Measurements from ENCODE around the gene STAG1.
A peak's percentile ranks its signal among the peaks of the same experiment; 100 is the strongest.

STAG1 gene

DNA sequence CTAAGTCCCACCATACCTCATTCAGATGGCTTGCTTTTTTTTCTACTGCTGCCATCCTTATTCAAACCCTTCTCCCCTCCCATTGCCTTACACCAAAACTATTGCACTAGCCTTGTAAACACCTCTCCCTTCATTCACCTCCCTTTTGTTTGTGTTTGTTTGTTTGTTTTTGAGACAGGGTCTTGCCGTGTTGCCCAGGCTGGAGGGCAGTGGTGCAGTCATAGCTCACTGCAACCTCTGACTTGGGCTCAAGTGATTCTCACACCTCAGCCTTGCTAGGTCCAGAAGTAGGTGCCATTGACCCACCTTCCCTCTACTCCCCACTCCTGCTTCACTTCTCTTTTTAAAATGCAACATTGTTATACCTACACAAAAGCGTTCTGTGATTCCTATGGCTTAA, 3.0 kb upstream of the STAG1 start:
- Histone ChIP-seq H3K27me3 (ENCODE audit: low read depth, low read length) (no peaks in the 10 kb centered on the region), H4K20me1 (ENCODE audit: insufficient read depth, low read length) (no peaks in the 10 kb centered on the region), H3K27ac (ENCODE audit: low read length) (no peak overlapping the region), H3K9ac (ENCODE audit: low read length) (no peak overlapping the region), H3K4me2 (ENCODE audit: low read length) (no peak overlapping the region), H3K4me1 (ENCODE audit: low read length) (peaks cover 16% of the 10 kb centered on the region), H3K36me3 (replicated peaks; ENCODE audit: low read depth, low read length) (no peaks in the 10 kb centered on the region), H3K79me2 (ENCODE audit: low read length) (peaks cover 18% of the 10 kb centered on the region), H3K4me3 (ENCODE audit: low read length) (no peak overlapping the region), H3K9me3 (ENCODE audit: insufficient read depth, low read length) (no peaks in the 10 kb centered on the region), H2AFZ (ENCODE audit: low read depth, low read length) (no peak overlapping the region)
- TF ChIP-seq EZH2phosphoT487 (IDR thresholded peaks at IDR 0.05; ENCODE audit: low read depth), result no peak

DNA sequence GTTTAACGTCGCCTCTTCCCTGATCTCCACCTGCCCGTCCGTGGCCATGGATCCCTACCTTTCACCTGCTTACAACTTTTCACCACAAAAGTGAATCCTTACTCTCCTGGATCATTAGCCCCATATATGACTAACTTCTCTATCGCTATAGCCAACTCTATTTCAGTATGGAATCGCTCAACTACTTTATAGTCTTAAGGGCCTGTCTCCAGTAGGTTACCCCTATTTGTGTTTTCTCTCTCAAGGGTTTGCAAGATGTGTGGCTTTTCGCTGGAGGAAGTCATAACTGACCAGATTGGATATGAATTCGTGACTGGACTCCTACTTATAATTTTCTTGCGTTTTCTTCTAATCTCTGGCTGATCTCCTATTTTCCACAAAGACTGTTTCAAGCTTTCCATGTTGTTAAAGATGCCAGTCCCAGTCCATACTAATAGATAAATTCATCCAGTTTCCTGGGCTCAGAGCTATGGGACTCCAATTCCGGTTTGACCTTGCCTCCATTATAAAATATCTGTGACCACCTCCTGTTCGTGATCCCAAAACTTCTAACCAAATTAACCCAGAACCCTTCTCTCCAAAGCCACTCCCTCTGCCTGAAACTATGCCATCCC, 1.3 kb upstream of the STAG1 start:
- Histone ChIP-seq H4K20me1 (ENCODE audit: insufficient read depth, low read length) (no peaks in the 10 kb centered on the region), H3K9ac (ENCODE audit: low read length) (peak overlapping the region; percentile 97), H3K36me3 (replicated peaks; ENCODE audit: low read depth, low read length) (no peaks in the 10 kb centered on the region), H3K9me3 (ENCODE audit: insufficient read depth, low read length) (no peaks in the 10 kb centered on the region), H3K4me3 (ENCODE audit: low read length) (peak overlapping the region; percentile 89), H3K4me1 (ENCODE audit: low read length) (peaks cover 31% of the 10 kb centered on the region), H3K79me2 (ENCODE audit: low read length) (peaks cover 36% of the 10 kb centered on the region), H3K27ac (ENCODE audit: low read length) (peak overlapping the region; percentile 97), H3K27me3 (ENCODE audit: low read depth, low read length) (no peaks in the 10 kb centered on the region), H3K4me2 (ENCODE audit: low read length) (peak overlapping the region; percentile 91), H2AFZ (ENCODE audit: low read depth, low read length) (peak overlapping the region; percentile 42; the same call in 1 of the 2 replicates)
- TF ChIP-seq, protein P1, sequence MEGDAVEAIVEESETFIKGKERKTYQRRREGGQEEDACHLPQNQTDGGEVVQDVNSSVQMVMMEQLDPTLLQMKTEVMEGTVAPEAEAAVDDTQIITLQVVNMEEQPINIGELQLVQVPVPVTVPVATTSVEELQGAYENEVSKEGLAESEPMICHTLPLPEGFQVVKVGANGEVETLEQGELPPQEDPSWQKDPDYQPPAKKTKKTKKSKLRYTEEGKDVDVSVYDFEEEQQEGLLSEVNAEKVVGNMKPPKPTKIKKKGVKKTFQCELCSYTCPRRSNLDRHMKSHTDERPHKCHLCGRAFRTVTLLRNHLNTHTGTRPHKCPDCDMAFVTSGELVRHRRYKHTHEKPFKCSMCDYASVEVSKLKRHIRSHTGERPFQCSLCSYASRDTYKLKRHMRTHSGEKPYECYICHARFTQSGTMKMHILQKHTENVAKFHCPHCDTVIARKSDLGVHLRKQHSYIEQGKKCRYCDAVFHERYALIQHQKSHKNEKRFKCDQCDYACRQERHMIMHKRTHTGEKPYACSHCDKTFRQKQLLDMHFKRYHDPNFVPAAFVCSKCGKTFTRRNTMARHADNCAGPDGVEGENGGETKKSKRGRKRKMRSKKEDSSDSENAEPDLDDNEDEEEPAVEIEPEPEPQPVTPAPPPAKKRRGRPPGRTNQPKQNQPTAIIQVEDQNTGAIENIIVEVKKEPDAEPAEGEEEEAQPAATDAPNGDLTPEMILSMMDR (IDR thresholded peaks at IDR 0.05; ENCODE audit: low read depth, low read length), result no peak
- no peak for TF ChIP-seq EZH2phosphoT487 (IDR thresholded peaks at IDR 0.05; ENCODE audit: low read depth)

DNA sequence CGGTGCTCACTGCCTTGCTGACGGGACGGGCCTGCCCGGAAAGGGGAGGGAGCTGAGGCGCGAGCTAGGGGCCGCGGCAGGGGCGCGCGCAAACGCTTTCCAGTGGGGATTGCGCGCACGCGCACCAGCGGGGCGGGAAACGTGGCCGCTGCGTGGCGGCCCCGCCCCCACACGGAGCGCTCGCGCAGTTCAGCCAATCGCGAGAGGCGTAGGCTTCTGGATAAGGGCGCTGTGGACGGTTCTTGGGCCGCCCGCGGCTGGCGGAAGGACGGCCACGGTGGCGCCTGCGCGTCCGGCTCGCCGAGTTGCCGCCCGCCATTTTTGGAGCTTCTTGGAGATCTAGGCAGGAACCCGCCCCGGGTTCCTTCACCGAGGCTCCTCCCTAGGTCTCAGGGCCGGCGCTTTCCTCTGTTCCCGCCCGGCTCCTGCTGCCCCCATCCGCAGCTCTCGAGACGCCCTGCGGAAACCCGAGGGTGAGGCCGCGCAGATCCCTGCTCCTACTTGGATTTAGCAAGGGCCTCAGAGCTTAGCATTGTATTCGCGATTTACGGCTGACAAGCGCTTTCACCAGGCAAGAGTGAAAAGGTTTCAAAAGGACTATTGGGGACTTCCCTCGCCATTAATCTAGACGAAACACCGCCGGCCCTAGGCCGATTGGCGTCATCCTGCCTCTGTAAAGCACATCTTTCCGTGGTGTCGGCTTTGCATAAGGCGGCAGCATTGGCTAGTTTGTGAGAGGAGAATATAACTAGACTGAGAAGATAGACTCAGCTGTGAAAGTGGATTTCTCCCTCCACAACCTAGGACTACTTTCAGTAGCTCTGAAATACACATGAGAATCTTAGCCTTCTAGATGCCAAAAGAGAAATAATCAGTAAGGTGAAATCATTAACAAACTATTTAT, 496 bp upstream of the STAG1 start:
- Histone ChIP-seq H4K20me1 (ENCODE audit: insufficient read depth, low read length) (no peaks in the 10 kb centered on the region), H3K9me3 (ENCODE audit: insufficient read depth, low read length) (no peaks in the 10 kb centered on the region), H3K27me3 (ENCODE audit: low read depth, low read length) (no peaks in the 10 kb centered on the region), H3K27ac (ENCODE audit: low read length) (peak overlapping the region; percentile 97), H3K36me3 (replicated peaks; ENCODE audit: low read depth, low read length) (no peaks in the 10 kb centered on the region), H3K9ac (ENCODE audit: low read length) (peak overlapping the region; percentile 97), H3K4me2 (ENCODE audit: low read length) (peak overlapping the region; percentile 91), H3K4me1 (ENCODE audit: low read length) (peaks cover 31% of the 10 kb centered on the region), H3K79me2 (ENCODE audit: low read length) (peaks cover 44% of the 10 kb centered on the region), H2AFZ (ENCODE audit: low read depth, low read length) (peak overlapping the region; percentile 72; the same call in 1 of the 2 replicates), H3K4me3 (ENCODE audit: low read length) (peak overlapping the region; percentile 92)
- TF ChIP-seq EZH2phosphoT487 (IDR thresholded peaks at IDR 0.05; ENCODE audit: low read depth), result no peak
- TF ChIP-seq, protein P1 (IDR thresholded peaks at IDR 0.05; ENCODE audit: low read depth, low read length), result peak; percentile 29

DNA sequence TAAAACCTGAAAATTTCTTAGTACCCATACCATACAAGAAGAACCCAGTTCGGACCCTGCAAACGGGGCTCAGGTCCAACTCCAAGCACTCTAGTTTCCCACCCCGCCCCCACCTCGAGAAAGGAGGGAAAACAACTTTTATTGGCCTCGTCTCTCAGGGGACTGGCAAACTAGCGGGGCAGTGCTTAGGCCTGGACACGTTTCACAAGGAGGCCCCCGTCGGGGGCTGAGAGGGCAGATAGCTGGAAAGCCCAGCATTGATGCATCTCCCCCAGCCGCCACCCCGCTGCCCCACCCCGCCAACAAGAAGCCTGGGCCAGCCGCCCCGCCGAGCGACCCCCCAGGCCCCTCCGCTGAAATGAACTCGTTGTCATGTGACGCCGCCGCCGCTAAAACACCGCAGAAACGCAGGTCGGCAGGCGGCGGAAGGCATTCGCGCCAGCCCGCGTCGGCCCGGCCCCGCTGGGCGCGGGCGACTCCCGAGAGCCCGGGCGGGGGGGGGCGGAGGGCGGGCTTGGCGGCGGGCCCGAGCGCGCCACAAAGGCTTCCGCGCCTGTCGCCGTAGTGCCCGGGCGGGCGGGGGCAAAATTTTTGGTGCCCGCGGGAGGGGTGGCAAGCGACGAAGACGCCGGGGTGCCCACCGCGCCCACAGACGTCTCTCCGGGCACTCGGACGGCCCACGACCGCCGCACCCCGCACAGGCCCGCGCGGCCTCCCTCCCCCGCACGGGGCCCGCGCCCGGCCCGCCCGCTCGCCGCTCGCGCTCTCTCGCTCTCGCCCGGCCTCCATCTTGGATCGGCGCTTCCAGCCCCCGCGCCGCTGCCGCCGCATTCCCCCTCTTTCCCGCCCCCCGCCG, 634 bp downstream of the STAG1 start:
- Histone ChIP-seq H3K9ac (ENCODE audit: low read length) (peak overlapping the region; percentile 94), H3K36me3 (replicated peaks; ENCODE audit: low read depth, low read length) (no peaks in the 10 kb centered on the region), H3K4me2 (ENCODE audit: low read length) (peak overlapping the region; percentile 97), H3K27ac (ENCODE audit: low read length) (peak overlapping the region; percentile 81), H3K4me3 (ENCODE audit: low read length) (peak overlapping the region; percentile 92), H2AFZ (ENCODE audit: low read depth, low read length) (peak overlapping the region; percentile 86), H3K9me3 (ENCODE audit: insufficient read depth, low read length) (no peaks in the 10 kb centered on the region), H3K79me2 (ENCODE audit: low read length) (peaks cover 55% of the 10 kb centered on the region), H3K4me1 (ENCODE audit: low read length) (peaks cover 31% of the 10 kb centered on the region), H3K27me3 (ENCODE audit: low read depth, low read length) (no peaks in the 10 kb centered on the region), H4K20me1 (ENCODE audit: insufficient read depth, low read length) (no peaks in the 10 kb centered on the region)
- TF ChIP-seq, protein P1 (IDR thresholded peaks at IDR 0.05; ENCODE audit: low read depth, low read length), result no peak
- no peak for TF ChIP-seq EZH2phosphoT487 (IDR thresholded peaks at IDR 0.05; ENCODE audit: low read depth)

Measured in OCI-LY3 (cell line).